ENCODE results near the gene BID. TPM values are rescaled to one million over a fixed set of nuclear protein-coding genes. Genes with fewer than 3 reads are reported as not detected.

Gene BID
- total RNA-seq, 1 experiment from 2014 or later: 23.2 TPM

- Histone ChIP-seq H4K5ac (ENCODE audit: insufficient read length, low read depth, low read length) (no peak overlapping the region), H3K18ac (ENCODE audit: insufficient read length, low read depth, low read length) (no peak overlapping the region), H4K8ac (replicated peaks; ENCODE audit: insufficient read length, low read depth, low read length) (no peak overlapping the region), H2AK5ac (ENCODE audit: insufficient read length, low read length) (no peak overlapping the region), H3K79me1 (ENCODE audit: insufficient read depth, low read depth, low read length, poor library complexity, severe bottlenecking) (no peaks in the 10 kb centered on the region), H2BK15ac (ENCODE audit: low read depth, low read length) (no peak overlapping the region), H2BK12ac (ENCODE audit: insufficient read length, low read depth, low read length) (no peak overlapping the region), H3K9me3 (ENCODE audit: control insufficient read depth, low read depth, low read length) (no peaks in the 10 kb centered on the region), H3K23ac (ENCODE audit: insufficient read length, low read depth, low read length) (no peak overlapping the region), H2BK120ac (ENCODE audit: low read depth, low read length, poor library complexity, severe bottlenecking) (no peak overlapping the region), H3K27me3 (ENCODE audit: insufficient read depth, low read length) (no peaks in the 10 kb centered on the region), H3K56ac (ENCODE audit: insufficient read length, low read depth, low read length) (no peak overlapping the region), H4K91ac (ENCODE audit: insufficient read length, low read depth, low read length) (no peak overlapping the region), H4K20me1 (ENCODE audit: control insufficient read depth, insufficient read depth, insufficient read length) (no peaks in the 10 kb centered on the region), H3K23me2 (ENCODE audit: insufficient read length, low read depth, low read length, poor library complexity, severe bottlenecking) (no peaks in the 10 kb centered on the region), H3K27ac (ENCODE audit: insufficient read length, low read depth, low read length) (no peak overlapping the region), H3K4ac (ENCODE audit: low read depth, low read length) (no peak overlapping the region), H3K79me2 (ENCODE audit: insufficient read depth, low read length) (no peaks in the 10 kb centered on the region; the same call in 1 of the 2 replicates), H2AFZ (ENCODE audit: low read length) (no peak overlapping the region), H2BK20ac (ENCODE audit: low read depth, low read length, poor library complexity, severe bottlenecking) (no peak overlapping the region), H3K9ac (ENCODE audit: extremely low read depth, insufficient read length, low read length) (no peak overlapping the region), H3T11ph (ENCODE audit: low read length) (no peak overlapping the region), H3K4me2 (ENCODE audit: insufficient read depth, insufficient read length, low read length) (no peak overlapping the region), H3K4me1 (ENCODE audit: insufficient read depth, low read length) (peaks cover 1% of the 10 kb centered on the region; the same call in 1 of the 2 replicates), H2BK5ac (ENCODE audit: insufficient read length, low read length) (no peak overlapping the region), H3K14ac (ENCODE audit: insufficient read depth, low read length) (no peak overlapping the region)
- TF ChIP-seq, protein P1, sequence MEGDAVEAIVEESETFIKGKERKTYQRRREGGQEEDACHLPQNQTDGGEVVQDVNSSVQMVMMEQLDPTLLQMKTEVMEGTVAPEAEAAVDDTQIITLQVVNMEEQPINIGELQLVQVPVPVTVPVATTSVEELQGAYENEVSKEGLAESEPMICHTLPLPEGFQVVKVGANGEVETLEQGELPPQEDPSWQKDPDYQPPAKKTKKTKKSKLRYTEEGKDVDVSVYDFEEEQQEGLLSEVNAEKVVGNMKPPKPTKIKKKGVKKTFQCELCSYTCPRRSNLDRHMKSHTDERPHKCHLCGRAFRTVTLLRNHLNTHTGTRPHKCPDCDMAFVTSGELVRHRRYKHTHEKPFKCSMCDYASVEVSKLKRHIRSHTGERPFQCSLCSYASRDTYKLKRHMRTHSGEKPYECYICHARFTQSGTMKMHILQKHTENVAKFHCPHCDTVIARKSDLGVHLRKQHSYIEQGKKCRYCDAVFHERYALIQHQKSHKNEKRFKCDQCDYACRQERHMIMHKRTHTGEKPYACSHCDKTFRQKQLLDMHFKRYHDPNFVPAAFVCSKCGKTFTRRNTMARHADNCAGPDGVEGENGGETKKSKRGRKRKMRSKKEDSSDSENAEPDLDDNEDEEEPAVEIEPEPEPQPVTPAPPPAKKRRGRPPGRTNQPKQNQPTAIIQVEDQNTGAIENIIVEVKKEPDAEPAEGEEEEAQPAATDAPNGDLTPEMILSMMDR (conservative IDR thresholded peaks at IDR 0.05): no peak
- no peaks in the 10 kb centered on the region for H3K9me3 Mint-ChIP-seq
- H3K27ac Mint-ChIP-seq: peak overlapping the region in 1 of 3 experiments; percentile 16; a peak in 1 of 7 replicates
- no peak overlapping the region for H3K4me3 Mint-ChIP-seq
- no CpG with 5 or more reads among the region's 6 CpGs for WGBS (ENCODE audit: extremely low coverage, insufficient read length, low lambda C conversion rate)
- no peak for DNase-seq
- no peaks in the 10 kb centered on the region for H3K27me3 Mint-ChIP-seq (ENCODE audit: low read depth)
- H3K36me3 Mint-ChIP-seq (ENCODE audit: insufficient read depth in 1 of 3, low read depth in 3 of 3): peaks cover 2 to 4% (median 3%) of the 10 kb centered on the region in 3 experiments; a peak in 3 of 7 replicates
- peaks cover 4 to 5% of the 10 kb centered on the region in 2 experiments for H3K4me1 Mint-ChIP-seq
Observed at GRCh38 chr22:17694752-17695151, 79.5 kb downstream of the BID start.

All from H9 (cell line).